ENCODE measurements around the gene HNRNPUL2. TPM values are rescaled to one million over a fixed set of nuclear protein-coding genes. Genes with fewer than 3 reads are reported as not detected.
A peak's percentile ranks its signal among the peaks of the same experiment; 100 is the strongest.
"Not testable (repeated sequence)": the region's sequence is repeated elsewhere in the genome, so short reads cannot be mapped to it uniquely, and the experiment has no call there.

The HNRNPUL2 gene
- total RNA-seq, 1 donor from 2014 or later = 50.4 TPM

DNA sequence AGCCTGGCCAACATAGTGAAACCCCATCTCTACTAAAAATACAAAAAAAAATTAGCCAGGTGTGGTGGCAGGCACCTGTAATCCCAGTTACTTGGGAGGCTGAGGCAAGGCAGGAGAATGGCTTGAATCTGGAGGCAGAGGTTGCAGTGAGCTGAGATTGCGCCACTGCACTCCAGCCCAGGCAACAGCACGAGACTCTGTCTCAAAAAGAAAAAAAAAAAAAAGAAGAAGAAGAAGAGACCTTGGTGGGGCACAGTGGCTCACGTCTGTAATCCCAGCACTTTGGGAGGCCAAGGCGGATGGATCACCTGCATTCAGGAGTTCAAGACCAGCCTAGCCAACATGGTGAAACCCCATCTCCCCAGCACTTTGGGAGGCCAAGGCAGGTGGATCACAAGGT is 23.3 kb downstream of the HNRNPUL2 start:
- not testable (repeated sequence) for DNase-seq (ENCODE audit: low spot score)

DNA sequence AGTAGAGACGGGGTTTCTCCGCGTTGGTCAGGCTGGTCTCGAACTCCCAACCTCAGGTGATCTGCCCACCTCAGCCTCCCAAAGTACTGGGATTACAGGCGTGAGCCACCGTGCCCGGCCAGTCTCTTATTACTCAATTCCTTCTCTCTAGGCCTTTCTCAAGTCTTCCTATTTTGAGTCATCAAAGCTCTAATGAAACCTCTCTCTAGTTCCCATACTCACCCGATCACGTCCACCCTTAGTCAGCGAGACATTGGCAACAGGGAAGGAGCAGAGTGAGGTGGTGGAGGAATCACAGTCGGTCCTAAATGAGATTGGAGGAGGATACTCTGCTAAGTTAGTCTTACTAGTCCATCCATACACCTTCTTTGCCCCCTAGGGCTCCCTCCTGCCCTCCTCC is 25.0 kb downstream of the HNRNPUL2 start:
- no peak for DNase-seq (ENCODE audit: low spot score)

DNA sequence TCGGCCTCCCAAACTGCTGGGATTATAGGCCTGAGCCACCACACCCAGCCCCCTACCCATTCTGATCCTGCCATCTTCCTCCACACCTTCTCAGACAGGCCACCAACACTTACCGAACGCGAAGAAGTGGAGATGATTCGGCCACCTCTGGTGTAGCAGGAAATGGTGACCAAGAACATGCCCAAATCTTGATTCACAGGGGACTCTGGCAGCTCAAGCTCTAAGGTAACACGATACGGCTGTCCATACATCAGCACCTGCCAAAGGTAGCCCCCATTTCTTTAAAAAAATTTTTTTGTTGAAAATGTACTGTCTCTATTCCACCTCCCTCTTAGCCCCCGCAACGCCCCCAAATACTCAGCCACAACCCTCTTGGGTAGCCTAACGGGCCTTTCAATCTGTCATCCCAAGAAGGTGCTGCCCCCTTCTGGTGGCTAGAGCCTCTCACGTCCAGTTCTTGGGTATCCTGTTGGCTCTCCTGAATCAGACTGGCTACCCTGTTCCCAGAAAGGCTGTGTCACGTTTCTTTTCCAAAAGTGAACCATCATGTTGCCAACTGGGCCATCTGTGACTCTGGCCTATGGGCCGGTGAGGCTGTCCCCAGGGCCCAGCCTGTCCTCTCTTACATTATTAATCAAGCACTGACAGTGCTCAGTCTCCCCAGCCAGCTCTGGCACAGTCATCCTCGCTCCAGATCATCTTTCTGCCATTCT is 32.6 kb downstream of the HNRNPUL2 start:
- DNase-seq (ENCODE audit: low spot score) = peak; percentile 82

DNA sequence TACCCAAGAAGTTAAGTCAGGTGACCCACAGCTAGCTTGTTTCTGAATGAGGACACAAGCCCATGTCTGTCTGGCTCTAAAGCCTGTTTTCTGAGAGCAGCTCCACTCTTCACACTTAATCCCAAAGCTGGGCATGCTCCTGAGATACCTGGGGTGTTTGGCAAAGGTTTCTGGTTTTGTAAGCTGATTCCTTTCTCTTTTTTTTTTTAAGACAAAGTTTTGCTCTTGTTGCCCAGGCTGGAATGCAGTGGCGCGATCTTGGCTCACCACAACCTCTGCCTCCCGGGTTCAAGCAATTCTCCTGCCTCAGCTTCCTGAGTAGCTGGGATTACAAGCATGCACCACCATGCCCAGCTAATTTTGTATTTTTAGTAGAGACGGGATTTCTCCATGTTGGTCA is 33.6 kb downstream of the HNRNPUL2 start:
- not testable (repeated sequence) for DNase-seq (ENCODE audit: low spot score)

DNA sequence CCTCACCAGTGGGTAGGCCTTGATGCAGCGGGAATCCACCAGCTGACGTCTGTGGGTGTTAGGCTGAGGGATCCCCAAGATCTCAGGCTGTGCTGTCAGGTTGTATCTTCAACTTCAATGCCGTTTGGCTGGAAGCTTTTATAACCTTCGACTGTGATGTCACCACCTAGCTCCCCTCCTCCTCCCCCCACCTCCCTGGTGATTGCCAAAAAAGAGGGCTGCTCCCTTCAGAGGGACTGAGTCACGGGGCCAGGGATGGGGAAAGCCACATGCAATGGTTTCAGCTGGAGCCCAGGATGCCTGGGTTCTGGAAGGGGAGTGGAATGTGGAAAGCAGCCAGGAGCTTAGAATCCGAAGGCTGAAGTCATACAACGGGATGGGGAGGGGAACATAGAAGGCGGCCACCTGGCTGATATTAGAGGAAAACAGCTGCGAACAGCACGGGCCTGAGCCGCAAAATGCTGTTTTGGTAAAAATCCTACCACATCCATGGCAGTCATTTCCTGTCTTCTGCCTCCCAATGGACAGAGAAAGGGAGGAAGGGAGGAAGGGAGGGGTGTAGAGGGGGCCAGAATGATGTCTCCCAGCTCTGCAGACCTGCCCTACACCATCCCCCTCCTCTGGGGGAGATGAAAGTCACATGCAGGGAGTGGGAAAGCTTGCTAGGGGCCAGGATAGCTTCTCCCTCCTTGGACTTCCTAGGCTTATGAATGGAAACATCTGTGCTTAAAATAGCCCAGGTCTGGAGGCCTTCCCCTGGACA is 37.7 kb downstream of the HNRNPUL2 start, which contains the start of gene LRRN4CL:
Gene LRRN4CL, minus strand, starts transcription at position 110 of the 763 bp plus-strand sequence. CDS start 1,022 bp downstream, outside the sequence.
- DNase-seq (ENCODE audit: low spot score) = peak; percentile 85

DNA sequence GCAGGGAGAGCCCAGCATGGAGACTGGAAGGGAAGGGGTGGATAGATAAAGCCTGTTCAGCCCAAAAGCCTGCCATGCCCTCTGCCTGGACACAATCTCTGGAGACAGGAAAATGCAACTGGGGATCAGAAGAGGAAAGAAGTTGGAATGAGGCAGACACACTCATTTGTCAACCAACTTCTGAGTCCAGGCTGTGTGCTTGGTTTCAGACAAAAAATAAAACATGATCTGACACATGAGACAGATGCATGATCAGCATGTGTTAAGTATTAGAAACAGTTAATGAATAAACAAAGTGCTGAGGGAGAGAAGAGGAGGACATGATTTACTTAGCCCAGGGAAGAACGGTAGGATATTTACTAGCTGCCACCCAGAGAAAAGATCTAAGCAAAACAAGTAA is 38.8 kb downstream of the HNRNPUL2 start:
- DNase-seq (ENCODE audit: low spot score) = no peak

DNA sequence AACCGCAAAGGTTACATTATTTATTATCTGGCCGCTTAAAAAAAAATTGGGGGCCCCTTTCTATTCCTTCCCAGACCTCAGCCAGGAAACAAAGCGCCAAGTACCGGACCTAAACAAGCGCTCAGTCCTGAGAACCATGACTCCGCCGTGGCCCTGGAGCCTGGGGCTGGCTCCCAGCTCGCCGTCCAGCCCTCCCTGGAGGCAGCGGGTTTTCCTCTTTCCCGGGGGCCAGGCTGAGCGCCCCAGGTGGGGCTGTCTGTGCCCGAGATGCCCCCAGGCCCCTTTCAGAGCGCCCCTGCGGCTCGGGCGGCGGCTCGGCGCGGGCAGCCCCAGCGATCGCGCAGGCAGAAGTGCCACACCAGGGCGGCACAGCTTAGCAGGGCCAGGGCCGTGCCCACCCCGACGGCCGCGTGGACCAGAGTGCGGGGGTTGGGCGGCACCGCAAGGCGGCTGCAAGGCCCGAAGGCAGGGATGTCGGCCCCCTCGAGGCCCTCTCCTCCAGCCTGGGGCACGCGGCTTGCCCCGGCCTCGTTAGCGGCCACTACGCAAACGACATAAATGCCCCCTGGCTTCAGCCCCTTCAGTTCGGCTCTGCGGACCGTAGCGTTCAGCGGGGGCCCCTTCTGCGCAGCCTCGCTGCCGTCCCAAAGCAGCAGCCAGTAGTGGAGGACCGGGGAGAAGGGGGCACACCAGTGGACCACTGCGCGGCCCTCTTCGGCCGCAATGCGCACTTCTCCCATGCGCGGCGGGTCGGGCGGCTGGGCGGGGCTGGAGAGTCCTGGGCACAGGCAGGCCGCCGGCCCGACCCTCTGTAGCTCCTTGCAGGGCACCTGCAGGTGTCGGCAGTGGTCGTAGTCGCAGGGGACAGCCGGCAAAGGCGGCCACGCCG is 39.5 kb downstream of the HNRNPUL2 start:
- no peak for DNase-seq (ENCODE audit: low spot score)

DNA sequence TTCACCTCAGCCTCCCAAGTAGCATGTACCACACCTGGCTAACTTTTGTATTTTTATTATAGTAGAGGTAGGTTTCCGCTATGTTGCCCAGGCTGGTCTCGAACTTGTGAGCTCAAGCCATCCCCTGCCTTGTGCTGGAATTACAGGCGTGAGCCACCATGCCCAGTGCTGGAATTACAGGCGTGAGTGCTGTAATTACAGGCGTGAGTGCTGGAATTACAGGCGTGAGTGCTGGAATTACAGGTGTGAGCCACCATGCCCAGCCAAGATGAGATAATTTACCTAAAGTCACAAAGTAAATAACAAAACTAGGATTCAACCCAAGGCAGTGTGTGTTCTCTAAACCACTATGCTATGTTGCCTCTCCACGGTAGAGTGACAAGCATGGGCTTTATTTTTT is 44.7 kb downstream of the HNRNPUL2 start:
- DNase-seq (ENCODE audit: low spot score) = no peak

DNA sequence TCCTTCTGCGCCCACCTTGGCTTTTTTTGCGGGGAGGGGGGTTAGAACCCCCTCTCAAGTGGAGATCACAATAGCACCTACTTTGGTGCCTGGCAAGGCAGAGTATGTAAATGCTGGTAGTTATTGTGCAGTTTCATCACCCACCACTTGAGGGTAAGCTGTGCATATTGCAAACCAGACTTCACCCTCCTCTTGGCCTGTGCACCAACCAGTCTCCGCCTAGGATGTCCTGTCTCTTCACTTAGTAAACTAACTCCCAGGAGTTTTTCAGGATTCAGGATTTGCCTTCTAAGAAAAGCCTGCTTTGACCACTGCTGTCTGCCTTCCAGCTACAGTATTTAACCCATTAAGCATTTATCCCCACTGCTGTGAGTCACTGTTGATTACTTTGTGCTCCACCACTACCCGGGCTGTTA is 46.4 kb downstream of the HNRNPUL2 start:
- no peak for DNase-seq (ENCODE audit: low spot score)

DNA sequence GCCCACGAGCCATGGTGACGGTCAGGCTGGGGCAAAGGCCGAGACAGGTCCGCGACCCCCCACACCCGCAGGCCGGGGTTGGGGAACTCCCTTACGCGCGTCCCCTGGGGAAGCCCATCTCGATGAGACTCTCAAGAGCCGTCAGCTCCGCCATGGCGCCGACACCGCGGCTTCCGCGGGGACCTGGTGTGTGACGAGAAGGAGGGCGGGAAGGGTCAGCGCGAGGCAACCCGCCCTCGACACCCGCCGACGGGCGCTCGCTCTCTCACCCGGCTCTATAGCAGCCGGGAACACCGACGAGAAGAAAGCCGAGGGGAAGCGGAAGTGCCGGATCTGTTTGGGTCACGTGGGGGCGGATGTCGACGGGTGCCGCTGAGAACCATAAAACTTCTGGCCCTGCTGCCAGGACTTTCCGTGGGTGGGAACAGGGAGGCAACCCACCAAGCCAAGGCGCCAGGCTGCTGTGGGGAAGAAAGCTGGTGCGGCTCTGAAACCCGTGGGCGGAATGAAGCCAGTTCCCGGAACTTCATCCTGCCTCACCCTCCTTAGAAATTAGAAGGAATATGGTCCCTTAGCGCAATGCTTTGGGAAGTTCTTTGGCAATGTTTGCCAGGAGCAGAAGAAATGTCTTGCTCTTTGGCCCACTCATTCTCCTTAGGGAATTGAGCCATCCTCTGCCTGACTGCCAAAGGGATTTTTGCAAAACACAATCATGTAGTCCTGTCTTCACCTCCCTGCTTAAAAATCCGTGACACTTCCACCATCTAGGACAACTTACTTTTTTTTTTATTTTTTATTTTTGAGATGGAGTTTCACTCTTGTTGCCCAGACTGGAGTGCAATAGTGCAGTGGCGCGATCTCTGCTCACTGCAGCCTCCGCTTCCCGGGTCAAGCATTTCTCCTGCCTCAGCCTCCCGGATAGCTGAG is 48.2 kb downstream of the HNRNPUL2 start, which contains the start of gene UBXN1:
Gene UBXN1, minus strand, starts transcription at position 304 of the 927 bp plus-strand sequence. Its CDS starts 150 bp downstream, at position 154.
- DNase-seq (ENCODE audit: low spot score) = peak; percentile 91

DNA sequence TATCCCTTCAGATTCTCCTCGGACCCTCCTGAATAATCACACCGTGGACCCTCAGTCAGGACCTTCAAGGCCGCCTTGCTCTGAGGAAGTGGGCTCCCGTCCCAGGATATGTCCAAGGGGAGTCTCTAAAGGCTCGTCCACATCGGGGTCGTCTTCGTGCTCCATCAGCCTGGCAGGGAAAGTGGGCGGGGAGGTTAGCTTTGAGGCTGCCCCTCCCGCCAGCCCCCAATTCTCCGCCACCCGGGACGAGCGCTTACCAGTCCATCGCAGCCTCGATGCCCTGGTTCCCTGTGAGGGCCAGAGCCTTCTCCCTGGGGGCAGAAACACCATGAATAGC is 48.9 kb downstream of the HNRNPUL2 start:
- no peak for DNase-seq (ENCODE audit: low spot score)

DNA sequence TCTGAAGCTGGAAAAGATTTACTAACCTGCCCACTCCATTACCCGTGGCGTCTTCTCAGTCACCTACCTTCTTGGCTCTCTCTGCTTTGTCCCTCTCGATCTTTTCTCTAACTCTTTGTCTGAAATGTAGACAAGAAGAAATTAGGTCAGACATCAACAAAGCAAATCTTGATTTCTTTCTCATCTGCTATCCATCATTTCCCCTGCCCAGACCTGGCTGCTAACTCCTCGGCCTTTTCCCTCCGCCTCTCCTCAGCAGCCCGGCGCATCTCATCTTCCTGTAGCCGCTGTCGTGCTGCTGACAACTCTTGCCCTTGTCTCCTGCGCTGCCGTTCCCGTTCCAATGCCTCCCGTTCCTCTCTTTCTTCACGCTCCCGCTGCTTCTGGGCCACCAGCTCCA is 49.5 kb downstream of the HNRNPUL2 start:
- no peak for DNase-seq (ENCODE audit: low spot score)

DNA sequence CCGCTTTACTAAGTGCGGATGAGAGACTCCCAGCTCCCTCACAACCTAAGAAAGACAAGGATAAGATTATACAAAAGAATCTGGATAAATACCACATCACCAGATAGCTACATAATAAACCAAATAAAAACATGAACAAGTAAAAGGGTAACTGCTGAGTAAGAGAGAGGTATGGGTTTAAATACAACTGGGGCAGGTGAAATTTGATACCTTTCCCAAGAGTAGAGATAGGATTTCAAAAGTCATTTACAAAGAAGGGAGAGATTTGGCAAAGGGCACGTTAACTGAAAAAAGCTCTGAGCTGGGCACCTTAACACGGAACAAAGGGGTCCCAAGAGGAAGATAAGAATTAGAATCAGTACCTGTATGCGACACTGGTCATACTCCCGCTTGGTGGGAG is 50.1 kb downstream of the HNRNPUL2 start:
- no peak for DNase-seq (ENCODE audit: low spot score)

DNA sequence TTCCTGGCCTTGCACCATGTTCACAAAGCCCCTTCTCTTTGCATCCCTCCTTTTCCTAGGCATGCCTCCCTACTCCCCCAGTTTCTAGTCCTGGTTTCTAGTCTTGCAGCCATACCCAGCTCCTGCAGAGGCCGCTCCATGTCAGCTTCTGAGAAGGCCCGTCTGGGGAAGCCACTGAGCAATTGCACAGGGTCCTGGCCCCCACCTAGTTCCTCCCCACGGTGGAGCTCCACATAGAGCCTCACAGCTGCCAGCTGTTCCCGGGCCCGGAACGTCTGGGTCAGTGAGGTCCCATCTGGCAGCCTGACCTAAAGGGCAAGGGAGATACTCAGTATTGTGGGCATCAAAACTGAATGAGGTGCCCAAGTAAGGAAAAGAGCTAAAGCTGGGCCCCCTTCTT is 50.6 kb downstream of the HNRNPUL2 start:
- DNase-seq (ENCODE audit: low spot score) = no peak

DNA sequence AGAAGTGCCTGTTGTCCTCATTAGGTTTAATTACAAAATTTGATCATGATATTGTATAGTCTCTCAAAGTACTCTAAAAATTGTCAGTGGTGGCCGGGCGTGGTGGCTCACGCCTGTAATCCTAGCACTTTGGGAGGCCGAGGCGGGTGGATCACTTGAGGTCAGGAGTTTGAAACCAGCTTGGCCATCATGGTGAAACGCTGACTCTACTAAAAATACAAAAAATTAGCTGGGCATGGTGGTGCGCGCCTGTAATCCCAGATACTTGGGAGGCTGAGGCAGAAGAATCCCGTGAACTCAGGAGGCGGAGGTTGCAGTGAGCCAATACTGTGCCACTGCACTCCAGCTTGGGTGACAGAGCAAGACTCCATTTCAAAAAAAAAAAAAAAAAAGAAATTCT is 51.8 kb downstream of the HNRNPUL2 start:
- DNase-seq (ENCODE audit: low spot score) = not testable (repeated sequence)

DNA sequence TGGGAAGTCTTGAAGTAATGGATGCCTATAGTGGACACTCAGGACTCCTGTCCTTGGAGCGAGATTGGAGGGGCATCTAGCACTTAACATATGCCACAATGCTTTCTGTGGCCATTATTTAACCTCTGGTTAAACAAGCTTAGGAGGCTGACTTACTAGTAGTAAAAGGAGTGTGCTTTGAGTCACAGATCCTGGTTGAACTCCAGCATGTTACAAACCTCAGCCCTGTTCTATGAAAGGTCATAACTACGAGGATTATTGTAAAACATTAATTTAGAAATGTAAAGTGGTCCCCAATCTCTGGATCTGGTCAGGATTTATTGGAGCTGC is 54.1 kb downstream of the HNRNPUL2 start:
- DNase-seq (ENCODE audit: low spot score) = no peak

DNA sequence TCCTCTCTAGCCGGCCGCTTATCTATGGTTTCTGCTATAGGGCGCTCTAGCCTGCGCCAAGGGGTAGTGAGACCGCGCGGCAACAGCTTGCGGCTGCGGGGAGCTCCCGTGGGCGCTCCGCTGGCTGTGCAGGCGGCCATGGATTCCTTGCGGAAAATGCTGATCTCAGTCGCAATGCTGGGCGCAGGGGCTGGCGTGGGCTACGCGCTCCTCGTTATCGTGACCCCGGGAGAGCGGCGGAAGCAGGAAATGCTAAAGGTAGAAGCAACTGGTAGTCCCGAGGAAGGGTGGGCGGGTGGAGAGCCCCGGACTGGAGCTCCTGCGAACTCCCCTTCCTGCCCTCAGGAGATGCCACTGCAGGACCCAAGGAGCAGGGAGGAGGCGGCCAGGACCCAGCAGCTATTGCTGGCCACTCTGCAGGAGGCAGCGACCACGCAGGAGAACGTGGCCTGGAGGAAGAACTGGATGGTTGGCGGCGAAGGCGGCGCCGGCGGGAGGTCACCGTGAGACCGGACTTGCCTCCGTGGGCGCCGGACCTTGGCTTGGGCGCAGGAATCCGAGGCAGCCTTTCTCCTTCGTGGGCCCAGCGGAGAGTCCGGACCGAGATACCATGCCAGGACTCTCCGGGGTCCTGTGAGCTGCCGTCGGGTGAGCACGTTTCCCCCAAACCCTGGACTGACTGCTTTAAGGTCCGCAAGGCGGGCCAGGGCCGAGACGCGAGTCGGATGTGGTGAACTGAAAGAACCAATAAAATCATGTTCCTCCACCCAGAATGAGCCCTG is 55.5 kb downstream of the HNRNPUL2 start, which contains the start of the genes LBHD1 and UQCC3:
Gene LBHD1, minus strand, starts transcription at position 660 of the 782 bp plus-strand sequence. CDS start 2,236 bp downstream, outside the sequence.
Gene UQCC3, plus strand, starts transcription at position 66 of the 782 bp plus-strand sequence. Its CDS starts 73 bp downstream, at position 139.
- DNase-seq (ENCODE audit: low spot score) = peak; percentile 86

DNA sequence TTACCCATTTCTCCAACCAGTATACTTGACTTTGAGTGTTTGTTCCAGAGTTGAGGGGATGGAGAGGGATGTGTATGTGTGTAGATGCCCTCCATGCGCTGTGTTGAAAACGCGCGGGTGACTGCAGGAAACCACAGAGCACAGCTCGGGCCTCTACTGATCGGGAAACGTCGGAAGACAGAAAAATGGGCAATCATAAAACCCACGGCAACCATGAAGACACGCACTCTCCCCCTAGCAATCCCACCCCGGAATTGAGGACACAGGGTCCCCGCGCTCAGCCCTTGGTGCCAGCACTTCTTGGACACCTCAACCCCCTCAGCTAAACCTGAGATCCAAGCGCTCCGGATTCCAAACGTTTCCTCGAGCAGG is 56.0 kb downstream of the HNRNPUL2 start:
- no peak for DNase-seq (ENCODE audit: low spot score)

DNA sequence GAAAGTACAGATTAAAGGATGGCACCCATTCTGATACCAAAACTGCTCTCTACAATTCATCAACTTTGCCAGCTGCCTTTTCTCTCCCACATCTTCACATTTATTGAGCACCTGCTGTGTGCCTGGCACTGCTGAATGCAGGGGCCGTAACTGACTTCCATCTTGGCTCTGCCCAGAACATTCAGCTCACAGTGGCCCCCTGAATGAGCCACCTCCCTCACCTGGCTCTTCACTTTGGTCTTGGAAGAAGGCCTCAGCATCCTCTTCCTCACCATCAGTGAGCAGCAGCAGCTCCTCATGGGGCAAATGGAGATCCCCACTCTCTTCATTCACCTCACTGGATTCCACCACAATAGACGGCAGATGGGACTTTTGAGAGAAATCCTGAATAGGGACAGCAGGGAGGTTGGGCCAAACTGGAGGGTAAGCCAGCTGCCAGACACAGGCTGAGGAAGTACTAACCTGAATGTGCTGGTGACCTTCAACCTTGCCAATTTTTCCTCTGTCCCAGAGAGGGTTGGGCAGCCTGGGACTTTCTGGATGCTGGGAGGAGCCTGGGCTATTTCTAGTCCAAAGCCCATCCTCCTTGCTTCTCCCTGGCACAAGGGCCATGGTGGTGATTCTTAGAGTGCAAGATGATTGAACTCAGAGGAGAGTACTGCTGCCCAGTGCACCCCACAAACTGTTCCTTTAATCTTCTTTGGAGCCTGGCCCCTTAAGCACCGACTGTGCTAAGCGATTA is 57.7 kb downstream of the HNRNPUL2 start:
- no peak for DNase-seq (ENCODE audit: low spot score)
